ENCODE measurements around the gene TEKT4. TPM values are rescaled to one million over a fixed set of nuclear protein-coding genes. Genes with fewer than 3 reads are reported as not detected.

TEKT4 gene
- total and polyA plus RNA-seq, 3 donors from 2014 or later, result 11.5 to 25.3 (median 23.5) TPM

DNA sequence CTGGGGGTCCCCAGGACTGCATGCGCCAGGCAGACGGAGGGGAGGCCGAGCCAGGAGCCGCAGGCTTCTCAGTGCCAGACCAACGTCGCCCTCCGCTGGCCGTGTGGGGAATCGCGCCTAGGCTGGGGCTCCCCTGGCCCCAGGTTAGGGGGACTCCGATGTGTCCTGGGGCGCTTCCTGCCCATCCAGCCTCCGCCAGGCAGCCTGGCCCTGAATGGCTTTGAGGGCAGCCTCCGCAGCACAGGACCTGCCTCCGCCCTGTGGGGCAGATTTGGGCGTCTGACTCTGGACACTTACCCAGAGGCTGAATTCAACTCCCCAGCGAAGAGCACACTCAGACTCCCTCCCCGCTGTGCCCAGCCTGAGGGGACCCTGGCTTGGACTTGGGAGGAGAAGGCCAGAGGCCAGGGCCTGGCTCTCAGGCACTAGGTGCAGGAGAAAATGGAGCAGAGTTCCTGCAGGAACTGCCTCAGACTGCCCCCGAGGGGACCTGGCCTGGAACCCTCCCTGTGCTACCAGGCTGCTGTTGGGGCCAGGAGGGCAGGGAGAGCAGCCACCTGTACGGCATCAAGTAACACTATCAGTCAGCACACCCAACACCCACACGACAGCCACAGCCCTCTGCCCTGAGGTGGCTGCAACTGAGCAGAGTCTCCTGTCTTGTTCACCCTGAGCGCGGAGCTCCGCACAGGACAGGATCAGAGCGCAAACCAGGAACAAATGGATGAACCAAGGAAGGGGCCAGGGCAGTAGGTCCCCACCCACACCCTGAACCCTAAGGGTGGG, 597 bp upstream of the TEKT4 start:
- TF ChIP-seq CTCF (IDR thresholded peaks at IDR 0.05) (peak in 1 of 3 experiments; percentile 49), POLR2A (IDR thresholded peaks at IDR 0.05) (no peak)
- no peak overlapping the region for H3K27ac ChIP-seq
- H3K27me3 ChIP-seq, result no peaks in the 10 kb centered on the region
- no peaks in the 10 kb centered on the region for H3K9me3 ChIP-seq
- 48 to 53% methylated on average over 11 to 18 of the region's 25 CpGs for WGBS, 2 donors
- DNase-seq, result no peak
- no peaks in the 10 kb centered on the region for H3K4me1 ChIP-seq
- no peak overlapping the region for H3K4me3 ChIP-seq
- no peaks in the 10 kb centered on the region for H3K36me3 ChIP-seq (ENCODE audit: low read depth, missing control alignments)
- intact Hi-C loops (cut with DNase I; ENCODE audit: low total_unique reads), result no loop called here

GRCh38 chr2:94872088-94872618, 923 bp downstream of the TEKT4 start:
- intact Hi-C loops (cut with DNase I; ENCODE audit: low total_unique reads), result no loop called here
- H3K4me3 ChIP-seq, result no peak overlapping the region
- WGBS, 2 donors, result 76 to 85% methylated on average over 10 of the region's 10 CpGs

DNA sequence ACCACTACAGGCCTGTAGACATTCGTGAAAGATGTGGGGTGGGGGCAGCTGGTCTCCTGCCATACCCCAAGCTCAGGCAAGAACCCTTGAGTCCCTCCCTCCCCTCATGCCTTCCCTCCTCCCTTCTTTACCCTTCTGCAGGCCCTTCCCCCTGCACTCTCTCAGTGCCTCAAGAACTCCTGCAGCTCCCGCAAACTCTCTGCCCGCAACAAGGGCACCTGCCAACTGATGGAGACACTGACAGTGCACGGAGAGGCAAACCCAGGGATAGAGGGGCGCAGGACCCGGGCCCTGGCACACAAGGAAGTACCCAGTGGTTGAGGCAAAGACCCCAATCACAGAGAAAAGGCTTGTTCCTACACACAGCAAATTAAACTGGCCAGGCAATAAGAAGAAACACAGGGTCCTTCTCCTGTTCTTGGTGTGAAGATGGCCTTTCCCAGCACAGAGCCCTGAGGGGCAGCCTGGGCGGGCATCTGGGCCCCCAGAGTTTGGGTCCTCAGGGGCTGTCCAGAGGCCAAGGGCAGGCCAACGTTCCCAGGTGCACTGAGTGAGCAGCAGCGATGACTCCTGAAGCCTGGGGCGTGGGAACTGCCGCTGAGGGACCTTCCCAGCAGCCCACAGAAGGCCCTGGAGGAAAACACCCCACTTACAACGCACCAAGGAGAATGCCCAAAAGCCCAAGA, 1.6 kb downstream of the TEKT4 start:
- Histone ChIP-seq H3K36me3 (ENCODE audit: low read depth, missing control alignments) (no peaks in the 10 kb centered on the region), H3K4me1 (no peaks in the 10 kb centered on the region)
- WGBS, 2 donors, result 82 to 85% methylated on average over 5 to 12 of the region's 12 CpGs

More at GRCh38 chr2:94872088-94872618, 923 bp downstream of the TEKT4 start:
- Histone ChIP-seq H3K27me3 (no peaks in the 10 kb centered on the region), H3K4me1 (no peaks in the 10 kb centered on the region), H3K27ac (no peak overlapping the region), H3K9me3 (no peaks in the 10 kb centered on the region), H3K36me3 (ENCODE audit: low read depth, missing control alignments) (no peaks in the 10 kb centered on the region)
- TF ChIP-seq POLR2A (IDR thresholded peaks at IDR 0.05) (no peak), CTCF (IDR thresholded peaks at IDR 0.05) (no peak)
- DNase-seq, result no peak

More for the DNA sequence above, 1.6 kb downstream of the TEKT4 start:
- no peak overlapping the region for H3K4me3 ChIP-seq
- no peak for TF ChIP-seq CTCF (IDR thresholded peaks at IDR 0.05)
- TF ChIP-seq POLR2A (IDR thresholded peaks at IDR 0.05), result no peak
- no peaks in the 10 kb centered on the region for H3K27me3 ChIP-seq
- no peak for DNase-seq
- H3K9me3 ChIP-seq, result no peaks in the 10 kb centered on the region
- intact Hi-C loops (cut with DNase I; ENCODE audit: low total_unique reads), result no loop called here
- H3K27ac ChIP-seq, result no peak overlapping the region

All from testis (tissue), 3 donors.